ENCODE measurements around the gene TMEM101.
"Not testable (repeated sequence)": the region's sequence is repeated elsewhere in the genome, so short reads cannot be mapped to it uniquely, and the experiment has no call there.

Gene TMEM101

DNA sequence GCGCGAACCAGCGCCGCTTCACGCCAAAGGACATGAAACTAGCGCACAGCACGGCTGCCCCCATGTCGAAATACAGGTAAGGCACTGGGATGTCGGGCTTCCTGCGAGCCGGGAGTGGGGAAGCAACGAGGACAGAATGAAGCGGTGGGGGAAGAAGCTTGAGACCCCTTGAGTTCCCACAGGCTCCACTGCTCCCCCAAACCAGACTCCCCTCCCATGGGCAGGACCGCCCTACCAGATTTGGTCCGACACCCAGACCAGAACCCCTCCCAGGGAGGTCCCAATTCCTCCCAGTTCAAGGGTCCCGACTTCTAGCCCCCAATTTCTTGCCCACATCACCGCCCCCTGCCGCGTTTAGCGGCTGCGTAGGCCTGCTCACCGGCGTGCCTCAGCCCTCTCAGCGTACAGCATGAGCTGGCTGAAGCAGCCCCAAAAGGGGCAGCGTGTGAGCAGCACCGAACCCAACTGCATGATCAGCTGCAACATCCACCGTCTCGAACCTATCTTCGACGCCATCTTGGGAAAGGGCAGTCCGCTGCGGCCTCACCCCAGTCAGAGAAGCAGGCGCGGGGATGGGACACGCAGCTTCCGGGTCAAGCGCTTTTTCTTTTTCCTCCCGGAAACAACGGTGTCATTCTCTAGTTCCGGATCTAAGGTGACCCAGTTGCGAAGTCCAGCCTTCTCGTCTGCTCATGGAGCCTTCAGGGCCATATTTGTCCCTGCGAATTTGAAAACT is at the start of gene TMEM101:
TSS of gene TMEM101 (minus strand) at position 527 of the 736 bp plus-strand sequence. CDS start at position 516, 11 bp downstream.
- Mint-ChIP-seq H3K27ac (peak within 1 kb of the TSS; percentile 99), H3K9me3 (no peaks in the 10 kb centered on the region), H3K36me3 (ENCODE audit: low read depth) (peaks cover 44% of the 10 kb centered on the region), H3K4me3 (peak within 1 kb of the TSS; percentile 100), H3K27me3 (peaks cover 2% of the 10 kb centered on the region), H3K4me1 (ENCODE audit: low read depth) (peaks cover 35% of the 10 kb centered on the region)
- intact Hi-C loops (cut with micrococcal nuclease): loop anchor here (10.0 kb wide), 1 partner anchor 100 kb away; no protein-coding TSS in a partner anchor

GRCh38 chr17:44063704-44064639 is 49.2 kb upstream of the TMEM101 start:
- Mint-ChIP-seq H3K4me1 (ENCODE audit: low read depth) (peaks cover 50% of the 10 kb centered on the region), H3K27me3 (no peaks in the 10 kb centered on the region), H3K27ac (no peak overlapping the region), H3K36me3 (ENCODE audit: low read depth) (peaks cover 65% of the 10 kb centered on the region), H3K9me3 (no peaks in the 10 kb centered on the region), H3K4me3 (no peak overlapping the region)
- intact Hi-C loops (cut with micrococcal nuclease): no loop called here

DNA sequence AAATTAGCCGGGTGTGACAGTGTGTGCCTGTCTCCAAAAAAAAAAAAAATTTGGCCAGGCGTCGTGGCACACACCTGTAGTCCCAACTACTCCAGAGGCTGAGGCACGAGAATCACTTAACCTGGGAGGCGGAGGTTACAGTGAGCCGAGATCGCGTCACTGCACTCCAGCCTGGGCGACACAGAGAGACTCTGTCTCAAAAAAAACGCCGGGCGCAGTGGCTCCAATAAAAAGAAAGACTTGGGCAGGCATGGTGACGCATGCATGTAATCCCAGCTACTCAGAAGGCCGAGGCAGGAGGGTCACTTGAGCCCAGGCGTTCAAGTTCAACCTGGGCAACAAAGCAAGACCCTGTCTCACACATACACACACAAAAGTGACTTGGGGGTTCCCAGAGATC is 48.1 kb upstream of the TMEM101 start:
- H3K4me1 Mint-ChIP-seq (ENCODE audit: low read depth): peaks cover 43% of the 10 kb centered on the region
- no peaks in the 10 kb centered on the region for H3K27me3 Mint-ChIP-seq
- H3K9me3 Mint-ChIP-seq: no peaks in the 10 kb centered on the region
- H3K27ac Mint-ChIP-seq: no peak overlapping the region
- H3K4me3 Mint-ChIP-seq: no peak overlapping the region
- intact Hi-C loops (cut with micrococcal nuclease): no loop called here
- peaks cover 76% of the 10 kb centered on the region for H3K36me3 Mint-ChIP-seq (ENCODE audit: low read depth)

DNA sequence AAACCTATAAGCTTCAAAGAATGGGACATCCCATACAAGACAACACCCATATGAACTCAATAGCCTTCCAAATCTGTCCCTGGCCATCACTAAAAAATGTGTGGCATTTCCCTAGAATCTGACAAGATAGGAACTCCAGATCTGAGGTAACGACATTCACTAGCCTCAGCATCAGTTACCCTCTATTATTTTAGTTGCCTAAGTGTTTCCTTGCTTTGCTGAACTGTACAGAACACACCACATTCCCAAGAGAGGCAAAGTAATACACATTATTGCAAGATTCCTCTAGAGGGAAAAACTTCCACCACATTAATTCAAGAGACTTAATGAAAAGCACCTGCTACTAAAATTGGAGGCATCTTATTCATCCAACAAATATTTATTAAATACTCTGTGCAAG is 46.7 kb upstream of the TMEM101 start:
- Mint-ChIP-seq H3K27me3 (no peaks in the 10 kb centered on the region), H3K27ac (no peak overlapping the region), H3K36me3 (ENCODE audit: low read depth) (peaks cover 90% of the 10 kb centered on the region), H3K9me3 (no peaks in the 10 kb centered on the region), H3K4me3 (no peak overlapping the region), H3K4me1 (ENCODE audit: low read depth) (peaks cover 30% of the 10 kb centered on the region)
- intact Hi-C loops (cut with micrococcal nuclease): no loop called here

GRCh38 chr17:44059101-44059892 is 44.5 kb upstream of the TMEM101 start:
- H3K9me3 Mint-ChIP-seq: no peaks in the 10 kb centered on the region
- H3K4me3 Mint-ChIP-seq: no peak overlapping the region
- H3K36me3 Mint-ChIP-seq (ENCODE audit: low read depth): peaks cover 95% of the 10 kb centered on the region
- intact Hi-C loops (cut with micrococcal nuclease): no loop called here
- H3K27ac Mint-ChIP-seq: no peak overlapping the region
- H3K27me3 Mint-ChIP-seq: no peaks in the 10 kb centered on the region
- peaks cover 28% of the 10 kb centered on the region for H3K4me1 Mint-ChIP-seq (ENCODE audit: low read depth)

DNA sequence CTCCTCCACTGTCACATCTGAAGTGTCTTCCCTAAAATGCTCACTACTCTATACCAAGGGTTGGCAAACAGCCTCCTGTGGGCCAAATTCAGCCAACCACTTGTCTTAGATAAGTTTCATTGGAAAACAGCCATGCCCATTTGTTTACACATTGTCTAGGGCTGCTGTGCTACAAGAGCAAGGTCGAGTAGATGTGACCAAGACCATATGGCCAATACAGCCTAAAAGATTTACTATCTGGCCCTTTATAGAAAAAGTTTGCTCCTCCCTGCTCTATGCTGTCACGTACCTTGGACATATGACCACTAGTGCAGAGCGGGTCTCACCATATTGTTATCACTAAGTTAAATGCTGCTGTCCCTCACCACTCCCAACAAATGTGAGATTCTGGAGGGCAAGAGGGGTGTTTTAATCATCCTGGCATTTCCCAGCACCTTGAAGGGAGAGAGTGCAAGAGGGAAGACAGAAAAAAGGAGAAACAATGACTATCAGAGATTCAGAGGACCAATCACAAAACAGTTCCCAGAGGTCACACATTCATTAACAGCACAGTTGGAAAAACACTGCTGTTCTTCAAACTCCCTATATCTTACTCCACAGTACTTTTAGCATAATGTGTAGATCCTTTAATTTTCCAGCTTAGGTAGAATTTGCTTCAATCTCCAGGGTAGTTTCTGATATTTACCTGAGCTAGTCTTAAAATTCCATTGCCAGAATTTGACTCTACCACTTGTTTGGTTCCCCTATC is 38.5 kb upstream of the TMEM101 start:
- Mint-ChIP-seq H3K27ac (peak overlapping the region; percentile 14), H3K27me3 (no peaks in the 10 kb centered on the region), H3K4me1 (ENCODE audit: low read depth) (peaks cover 23% of the 10 kb centered on the region), H3K9me3 (no peaks in the 10 kb centered on the region), H3K36me3 (ENCODE audit: low read depth) (peaks cover 94% of the 10 kb centered on the region), H3K4me3 (no peak overlapping the region)
- intact Hi-C loops (cut with micrococcal nuclease): no loop called here

DNA sequence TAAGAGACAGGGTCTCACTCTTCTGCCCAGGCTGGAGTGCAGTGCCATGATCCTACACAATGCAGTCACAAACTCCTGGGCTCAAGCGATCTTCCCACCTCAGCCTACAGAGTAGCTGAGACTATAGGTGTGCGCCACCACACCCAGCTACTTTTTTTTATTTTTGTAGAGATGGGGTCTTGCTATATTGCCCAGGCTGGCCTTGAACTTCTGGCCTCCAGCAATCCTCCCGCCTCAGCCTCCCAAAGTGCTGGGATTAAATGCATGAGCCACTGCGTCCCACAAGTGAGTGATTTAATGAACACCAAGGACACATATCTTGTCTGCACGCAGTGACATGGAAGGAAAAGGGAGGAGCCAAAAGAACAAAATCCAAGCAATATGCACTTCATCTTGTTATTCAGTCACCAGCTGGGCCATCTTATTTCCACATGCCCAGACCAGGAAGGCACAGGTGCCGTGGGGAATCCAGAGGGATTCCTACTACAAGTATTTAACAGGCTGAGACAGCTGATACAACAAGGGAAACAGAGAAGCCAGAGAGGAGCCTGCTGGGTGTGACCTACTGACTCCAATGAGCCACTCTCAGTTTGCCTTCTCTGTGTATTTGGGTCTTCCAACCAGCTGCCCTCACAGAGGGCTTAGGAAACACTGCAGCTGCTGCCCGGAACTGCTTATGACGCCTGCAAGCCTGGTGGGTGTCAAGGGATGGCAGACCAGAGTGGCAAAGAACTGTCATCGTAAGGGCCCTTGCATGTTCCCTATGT is 34.7 kb upstream of the TMEM101 start:
- H3K36me3 Mint-ChIP-seq (ENCODE audit: low read depth): peaks cover 86% of the 10 kb centered on the region

GRCh38 chr17:44046893-44047292 is 32.1 kb upstream of the TMEM101 start:
- H3K4me1 Mint-ChIP-seq (ENCODE audit: low read depth): peaks cover 21% of the 10 kb centered on the region
- H3K27me3 Mint-ChIP-seq; H3K9me3 Mint-ChIP-seq; H3K4me3 Mint-ChIP-seq; intact Hi-C loops (cut with micrococcal nuclease); H3K27ac Mint-ChIP-seq: not testable (repeated sequence)
- peaks cover 61% of the 10 kb centered on the region for H3K36me3 Mint-ChIP-seq (ENCODE audit: low read depth)

More for the DNA sequence above, 34.7 kb upstream of the TMEM101 start:
- Mint-ChIP-seq H3K27ac (no peak overlapping the region), H3K27me3 (no peaks in the 10 kb centered on the region), H3K9me3 (no peaks in the 10 kb centered on the region), H3K4me3 (no peak overlapping the region), H3K4me1 (ENCODE audit: low read depth) (peaks cover 20% of the 10 kb centered on the region)
- intact Hi-C loops (cut with micrococcal nuclease): no loop called here

DNA sequence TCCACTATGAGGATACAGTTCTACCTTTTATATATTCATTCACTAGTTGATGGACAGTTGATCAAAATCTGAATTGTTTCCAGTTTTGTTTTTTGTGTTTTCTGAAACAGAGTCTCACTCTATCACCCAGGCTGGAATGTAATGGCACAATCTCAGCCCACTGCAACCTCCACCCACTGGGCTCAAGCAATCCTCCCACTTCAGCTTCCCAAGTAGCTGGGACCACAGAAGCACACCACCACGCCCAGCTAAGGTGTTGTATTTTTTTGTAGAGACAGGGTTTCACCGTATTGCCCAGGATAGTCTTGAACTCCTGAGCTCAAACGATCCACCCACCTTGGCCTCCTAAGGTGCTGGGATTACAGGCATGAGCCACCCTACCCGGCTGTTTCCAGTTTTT is 30.7 kb upstream of the TMEM101 start:
- H3K4me3 Mint-ChIP-seq: no peak overlapping the region
- H3K4me1 Mint-ChIP-seq (ENCODE audit: low read depth): peaks cover 30% of the 10 kb centered on the region
- H3K27ac Mint-ChIP-seq: no peak overlapping the region
- H3K27me3 Mint-ChIP-seq: no peaks in the 10 kb centered on the region
- H3K36me3 Mint-ChIP-seq (ENCODE audit: low read depth): peaks cover 53% of the 10 kb centered on the region
- H3K9me3 Mint-ChIP-seq: no peaks in the 10 kb centered on the region
- intact Hi-C loops (cut with micrococcal nuclease): no loop called here

- Mint-ChIP-seq H3K9me3 (no peaks in the 10 kb centered on the region), H3K4me1 (ENCODE audit: low read depth) (peaks cover 30% of the 10 kb centered on the region), H3K4me3 (no peak overlapping the region), H3K27ac (peak overlapping the region; percentile 76), H3K36me3 (ENCODE audit: low read depth) (peaks cover 51% of the 10 kb centered on the region), H3K27me3 (no peaks in the 10 kb centered on the region)
- intact Hi-C loops (cut with micrococcal nuclease): no loop called here
Measured at GRCh38 chr17:44044071-44044470, 29.3 kb upstream of the TMEM101 start.

DNA sequence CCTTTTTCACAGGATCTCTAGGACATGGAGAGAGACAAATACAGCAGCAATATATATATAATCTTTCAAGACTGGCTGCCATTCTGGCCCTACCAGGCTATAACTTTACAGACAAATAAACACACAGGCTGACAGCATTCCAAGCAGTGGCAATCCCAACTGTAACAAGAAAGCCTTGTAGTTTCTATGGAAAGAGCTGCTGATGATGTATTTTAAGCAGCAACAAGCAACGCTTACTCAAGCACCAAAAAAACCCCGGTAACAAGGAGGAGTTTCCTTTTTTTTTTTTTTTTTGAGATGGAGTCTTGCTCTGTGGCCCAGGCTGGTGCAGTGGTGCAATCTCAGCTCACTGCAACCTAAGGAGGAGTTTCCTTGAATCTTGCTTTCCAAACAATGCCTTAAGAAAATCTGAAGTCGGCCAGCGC is 28.5 kb upstream of the TMEM101 start:
- Mint-ChIP-seq H3K4me1 (ENCODE audit: low read depth) (peaks cover 30% of the 10 kb centered on the region), H3K4me3 (peak overlapping the region; percentile 9), H3K9me3 (no peaks in the 10 kb centered on the region), H3K36me3 (ENCODE audit: low read depth) (peaks cover 51% of the 10 kb centered on the region), H3K27ac (peak overlapping the region; percentile 76), H3K27me3 (no peaks in the 10 kb centered on the region)
- intact Hi-C loops (cut with micrococcal nuclease): no loop called here

GRCh38 chr17:44039829-44040635 is 25.3 kb upstream of the TMEM101 start:
- intact Hi-C loops (cut with micrococcal nuclease): no loop called here
- H3K9me3 Mint-ChIP-seq: no peaks in the 10 kb centered on the region
- H3K36me3 Mint-ChIP-seq (ENCODE audit: low read depth): peaks cover 52% of the 10 kb centered on the region
- no peak overlapping the region for H3K27ac Mint-ChIP-seq
- no peaks in the 10 kb centered on the region for H3K27me3 Mint-ChIP-seq
- H3K4me1 Mint-ChIP-seq (ENCODE audit: low read depth): peaks cover 30% of the 10 kb centered on the region
- no peak overlapping the region for H3K4me3 Mint-ChIP-seq

Data from dendritic cell treated with granulocyte-macrophage colony-stimulating factor and Interleukin-4, amounts not matched to agents 40 ng/mL and 50 ng/mL, for 4 days (primary cell).